Upper lobe of left lung (tissue), 4 donors: ENCODE results near the gene MLPH.

ENCODE experiments used
- CTCF ChIP-seq, 6 experiments: fragments of 450-650 bp in 4 of 6; fragments of 200-600 bp in 2 of 6; sonication (generic) in 2 of 6; IDR thresholded peaks; one replicate each; pipeline ENCODE4 v1.5.1; 2016 to 2019; ENCODE audit warnings: antibody characterized with exemption in 6 of 6
- POLR2AphosphoS5 ChIP-seq, 2 donors: sonication (generic); formaldehyde crosslinking; IDR thresholded peaks; one replicate each; pipeline ENCODE4 v1.5.1; 2017; ENCODE audit warnings: antibody characterized with exemption in 2 of 2

GRCh38 chr2:237551071-237551574, 64.1 kb downstream of the MLPH start:
- no peak for TF ChIP-seq POLR2AphosphoS5 (IDR thresholded peaks at IDR 0.05)
- TF ChIP-seq CTCF (IDR thresholded peaks at IDR 0.05) = no peak
